H1 (cell line): ENCODE data around the gene SERTAD2. TPM values are rescaled to one million over a fixed set of nuclear protein-coding genes. Genes with fewer than 3 reads are reported as not detected.

Source experiments
- FOSL1 ChIP-seq: IDR thresholded peaks from 2 replicates; pipeline ENCODE4 v1.6.1; 2011; ENCODE audit warnings: mild to moderate bottlenecking, low read depth, low read length, moderate library complexity; ENCODE audit not compliant: insufficient read depth
- KDM4A ChIP-seq: IDR thresholded peaks from one replicate; pipeline ENCODE4 v1.7.1; 2012; ENCODE audit warnings: low read depth, mild to moderate bottlenecking, moderate library complexity, low read length, inconsistent platforms; ENCODE audit not compliant: severe bottlenecking
- POLR2AphosphoS5 ChIP-seq: IDR thresholded peaks from 2 replicates; pipeline ENCODE4 v1.6.1; 2011; ENCODE audit warnings: low read depth, low read length
- SIN3A ChIP-seq, 2 experiments: IDR thresholded peaks in 1 of 2; conservative IDR thresholded peaks in 1 of 2; 2 replicates each; pipeline ENCODE4 v1.6.1; 2011 to 2012; ENCODE audit warnings: low read length in 2 of 2, improper control_type of control experiment in 1 of 2, low read depth in 1 of 2, mild to moderate bottlenecking in 1 of 2
- SP2 ChIP-seq: IDR thresholded peaks from 2 replicates; pipeline ENCODE4 v1.6.1; 2012; ENCODE audit warnings: mild to moderate bottlenecking, low read length, inconsistent platforms
- polyA plus RNA-seq, 7 experiments: library from polyadenylated mRNA; depleted of rRNA in 3 of 7; stranded (reverse) in 5 of 7; unstranded in 2 of 7; fragments of >200 nt in 5 of 7; fragments of 200-250 nt in 2 of 7; gene quantifications; 1 replicate in 5 of 7; 2 replicates in 1 of 7; 4 replicates in 1 of 7; pipeline versions ENCODE4 v1.2.1 to v1.2.3, GENCODE V29; 2011 to 2013; ENCODE audit warnings: missing spikeins in 2 of 7, mixed read lengths in 2 of 7
- total RNA-seq: library from RNA; stranded (reverse); fragmentation: NEBNext Ultra II Directional; extraction: Animal tissue kit (Norgen Biotek cat#: 25700); gene quantifications from 2 replicates; pipeline ENCODE4 v1.2.1, GENCODE V29; 2021
- TF ChIP-seq, protein P1 (sequence below), 3 experiments: IDR thresholded peaks; 1 replicate in 2 of 3; 2 replicates in 1 of 3; pipeline versions ENCODE4 v1.5.1 to v1.6.1; 2011; ENCODE audit warnings: low read length in 3 of 3, mild to moderate bottlenecking in 3 of 3, inconsistent platforms in 2 of 3, low read depth in 1 of 3, moderate library complexity in 1 of 3; ENCODE audit not compliant: insufficient read depth in 1 of 3; ENCODE audit errors: control extremely low read depth in 1 of 3

Gene SERTAD2
- total and polyA plus RNA-seq, 2 of the 8 experiments (the other 6 are each of a cell fraction or from before 2014, with no cell fraction given): 2.9 to 4.5 TPM

DNA sequence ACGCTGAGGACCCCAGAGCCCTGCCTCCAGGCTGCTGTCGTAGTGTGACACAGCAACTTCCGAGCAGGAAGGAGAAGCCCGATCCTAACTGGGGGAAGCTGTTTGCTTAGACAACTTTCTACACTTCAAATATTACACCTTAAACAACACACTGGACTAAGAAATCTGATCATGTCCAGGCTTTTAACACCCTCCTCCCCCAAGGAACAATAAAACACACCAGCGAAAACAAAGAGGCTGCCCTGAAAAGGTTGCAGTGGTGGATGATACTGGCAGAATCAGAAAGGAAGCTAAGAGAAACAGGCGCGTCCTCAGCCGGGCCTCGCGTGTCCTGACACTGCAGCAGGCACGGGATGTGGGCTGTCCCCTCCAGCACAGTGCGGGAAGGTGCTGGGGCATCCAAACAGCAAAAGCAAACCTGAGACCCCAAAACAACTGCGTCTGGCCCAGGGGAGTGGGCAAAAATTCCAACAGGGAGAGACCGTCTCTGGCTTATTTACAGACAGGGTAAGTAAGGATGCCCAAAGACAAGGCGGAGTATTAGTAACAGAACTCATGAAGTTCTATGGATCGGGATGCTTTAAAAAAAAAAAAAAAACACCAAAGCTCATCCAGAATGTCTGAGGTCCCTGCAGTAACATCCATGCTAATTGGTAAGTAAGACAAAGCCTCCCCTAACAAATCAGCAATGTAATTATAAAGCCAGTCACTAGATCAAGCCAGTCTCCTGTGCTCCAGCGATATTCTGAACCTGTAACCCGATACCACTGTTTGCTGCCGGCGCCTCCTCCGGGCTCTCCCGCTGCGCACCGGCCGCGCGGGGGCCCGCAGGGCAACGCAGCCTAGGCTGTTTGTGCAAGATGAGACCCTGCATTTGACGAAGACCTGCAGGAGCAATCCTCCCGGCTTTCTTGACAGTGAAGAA, 9.0 kb downstream of the SERTAD2 start (continued):
- TF ChIP-seq, protein P1, sequence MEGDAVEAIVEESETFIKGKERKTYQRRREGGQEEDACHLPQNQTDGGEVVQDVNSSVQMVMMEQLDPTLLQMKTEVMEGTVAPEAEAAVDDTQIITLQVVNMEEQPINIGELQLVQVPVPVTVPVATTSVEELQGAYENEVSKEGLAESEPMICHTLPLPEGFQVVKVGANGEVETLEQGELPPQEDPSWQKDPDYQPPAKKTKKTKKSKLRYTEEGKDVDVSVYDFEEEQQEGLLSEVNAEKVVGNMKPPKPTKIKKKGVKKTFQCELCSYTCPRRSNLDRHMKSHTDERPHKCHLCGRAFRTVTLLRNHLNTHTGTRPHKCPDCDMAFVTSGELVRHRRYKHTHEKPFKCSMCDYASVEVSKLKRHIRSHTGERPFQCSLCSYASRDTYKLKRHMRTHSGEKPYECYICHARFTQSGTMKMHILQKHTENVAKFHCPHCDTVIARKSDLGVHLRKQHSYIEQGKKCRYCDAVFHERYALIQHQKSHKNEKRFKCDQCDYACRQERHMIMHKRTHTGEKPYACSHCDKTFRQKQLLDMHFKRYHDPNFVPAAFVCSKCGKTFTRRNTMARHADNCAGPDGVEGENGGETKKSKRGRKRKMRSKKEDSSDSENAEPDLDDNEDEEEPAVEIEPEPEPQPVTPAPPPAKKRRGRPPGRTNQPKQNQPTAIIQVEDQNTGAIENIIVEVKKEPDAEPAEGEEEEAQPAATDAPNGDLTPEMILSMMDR (IDR thresholded peaks at IDR 0.05; ENCODE audit: control extremely low read depth in 1 of 3, insufficient read depth in 1 of 3, low read depth in 1 of 3, low read length in 3 of 3): no peak
- TF ChIP-seq FOSL1 (no peak), KDM4A (no peak), SP2 (no peak), SIN3A (conservative IDR thresholded peaks at IDR 0.05 in 1 of 2, IDR thresholded peaks at IDR 0.05 in 1 of 2; ENCODE audit: low read depth in 1 of 2, low read length in 2 of 2) (0 out of 4 replicates have a peak, but pooled peaks of 1 of the 2 experiments have one; percentile 15), POLR2AphosphoS5 (peak; percentile 87)
